ENCODE measurements around the gene CCBE1.

Gene CCBE1

DNA sequence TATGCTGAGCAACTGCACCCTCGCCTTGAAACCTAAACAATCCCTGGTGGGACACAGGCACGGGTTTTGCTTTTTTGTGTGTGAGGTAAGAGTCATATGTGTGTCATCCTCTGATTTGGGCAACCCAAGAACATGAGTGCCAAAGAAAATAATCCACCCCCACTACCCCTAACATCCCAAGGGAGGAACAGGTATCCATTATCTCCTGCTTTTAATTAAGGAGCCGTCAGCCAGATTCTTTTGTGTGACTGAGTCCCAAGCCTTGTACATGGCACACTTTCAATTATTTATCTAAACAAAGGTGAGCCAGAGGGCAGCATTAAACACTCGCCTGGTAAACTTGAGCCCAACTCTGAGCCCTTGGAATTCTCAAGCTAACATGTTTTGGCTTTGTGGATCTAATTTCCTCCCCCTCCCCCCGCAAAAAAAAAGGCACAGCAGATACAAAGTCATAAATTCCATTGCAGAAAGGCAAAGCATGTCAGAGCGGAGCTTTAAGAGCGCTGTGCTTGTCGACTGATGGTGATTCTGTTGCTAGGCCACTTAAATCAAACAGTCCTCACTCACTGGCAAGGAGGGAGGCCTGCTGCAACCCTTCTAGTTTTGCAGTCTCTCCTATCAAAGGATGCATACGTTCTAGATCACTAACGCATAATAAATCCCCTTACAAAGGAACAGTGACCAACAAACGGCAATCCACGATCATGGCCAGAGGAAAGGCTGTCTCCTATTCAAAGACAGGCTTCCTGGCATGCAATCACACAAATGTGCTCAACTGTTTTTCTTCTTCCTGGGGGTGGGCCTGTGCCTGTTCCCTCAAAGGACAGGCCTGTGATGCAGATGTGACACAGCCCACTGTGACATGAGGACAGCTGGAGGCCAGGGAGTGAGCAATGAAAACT is 194.7 kb downstream of the CCBE1 start:
- Histone ChIP-seq H3K9ac (ENCODE audit: low read length) (no peak overlapping the region), H3K27me3 (ENCODE audit: control insufficient read depth, insufficient read depth, low read length) (no peaks in the 10 kb centered on the region), H3K27ac (ENCODE audit: low read depth, low read length) (peak overlapping the region; percentile 89), H3K4me3 (ENCODE audit: low read length) (no peak overlapping the region), H3K4me1 (ENCODE audit: control insufficient read depth, insufficient read depth, low read length) (peaks cover 31% of the 10 kb centered on the region), H3K36me3 (ENCODE audit: control insufficient read depth, insufficient read depth, low read length) (no peaks in the 10 kb centered on the region)

DNA sequence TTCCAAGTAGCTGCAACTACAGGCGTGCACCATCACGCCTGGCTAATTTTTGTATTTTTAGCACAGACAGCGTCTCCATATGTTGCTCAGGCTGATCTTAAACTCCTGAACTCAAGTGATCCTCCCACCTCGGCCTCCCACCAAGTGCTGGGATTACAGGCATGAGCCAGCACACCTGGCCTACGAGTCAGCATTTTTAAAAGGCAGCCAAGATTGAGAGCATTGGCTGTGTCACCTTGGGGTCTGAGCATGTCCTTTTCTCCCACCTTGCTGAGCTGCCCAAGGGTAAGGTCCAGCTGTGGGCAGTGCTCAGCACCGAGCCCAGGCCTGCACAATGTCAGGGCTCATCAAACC is 195.3 kb downstream of the CCBE1 start:
- peak overlapping the region; percentile 89 for H3K27ac ChIP-seq (ENCODE audit: low read depth, low read length)

DNA sequence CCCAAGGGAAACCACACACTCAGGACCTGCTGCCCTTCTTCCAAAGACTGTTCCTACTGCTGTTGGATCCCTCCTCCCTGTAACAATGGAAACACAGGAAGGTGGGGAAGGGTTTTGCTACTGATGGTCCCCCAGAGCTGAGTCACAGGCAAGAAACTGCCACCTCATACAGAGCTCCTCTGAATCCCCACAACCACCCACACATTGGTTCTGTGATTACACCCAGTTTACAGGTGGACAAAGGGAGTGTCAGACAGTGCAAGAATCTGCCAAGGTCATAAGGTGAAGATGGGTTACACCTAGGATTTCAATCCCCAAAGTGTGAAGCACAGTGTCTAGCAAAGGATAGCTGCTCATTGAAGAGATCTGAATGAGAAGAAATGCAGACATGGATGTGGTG is 196.5 kb downstream of the CCBE1 start:
- H3K4me3 ChIP-seq (ENCODE audit: low read length) = no peak overlapping the region
- H3K9ac ChIP-seq (ENCODE audit: low read length) = no peak overlapping the region
- no peak overlapping the region for H3K27ac ChIP-seq (ENCODE audit: low read depth, low read length)
- no peaks in the 10 kb centered on the region for H3K36me3 ChIP-seq (ENCODE audit: control insufficient read depth, insufficient read depth, low read length)
- H3K27me3 ChIP-seq (ENCODE audit: control insufficient read depth, insufficient read depth, low read length) = no peaks in the 10 kb centered on the region
- H3K4me1 ChIP-seq (ENCODE audit: control insufficient read depth, insufficient read depth, low read length) = peaks cover 34% of the 10 kb centered on the region

More for the DNA sequence above, 195.3 kb downstream of the CCBE1 start:
- peaks cover 31% of the 10 kb centered on the region for H3K4me1 ChIP-seq (ENCODE audit: control insufficient read depth, insufficient read depth, low read length)
- H3K27me3 ChIP-seq (ENCODE audit: control insufficient read depth, insufficient read depth, low read length) = no peaks in the 10 kb centered on the region
- no peak overlapping the region for H3K9ac ChIP-seq (ENCODE audit: low read length)
- H3K4me3 ChIP-seq (ENCODE audit: low read length) = no peak overlapping the region
- H3K36me3 ChIP-seq (ENCODE audit: control insufficient read depth, insufficient read depth, low read length) = no peaks in the 10 kb centered on the region

DNA sequence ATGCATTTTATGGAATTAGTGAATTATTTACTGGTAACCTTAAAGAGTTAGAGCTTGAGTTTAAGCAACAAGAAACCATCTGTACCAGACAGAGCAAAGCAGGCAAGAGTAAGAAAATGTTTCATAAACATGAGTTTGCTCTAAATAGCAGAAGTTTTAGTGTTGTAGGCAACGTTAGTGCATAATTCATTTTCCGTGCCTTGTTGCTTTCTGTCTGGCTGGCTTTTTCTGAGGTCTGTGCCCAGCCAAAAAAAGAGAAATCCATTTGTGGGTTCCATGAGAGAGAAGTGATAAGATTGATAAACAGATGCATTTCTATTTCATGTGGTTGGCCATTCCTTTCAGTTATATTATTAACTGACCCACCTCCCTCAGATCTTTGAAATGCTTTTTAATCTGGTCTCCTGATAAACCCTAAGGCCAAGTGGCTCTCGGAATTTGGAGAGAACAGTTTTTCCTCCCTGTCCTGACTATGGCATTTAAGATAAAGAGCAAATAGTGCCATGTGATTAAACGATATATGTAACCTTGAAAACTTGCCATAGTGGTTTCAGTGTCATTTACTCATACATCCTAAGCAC is 198.6 kb downstream of the CCBE1 start:
- H3K36me3 ChIP-seq (ENCODE audit: control insufficient read depth, insufficient read depth, low read length) = no peaks in the 10 kb centered on the region
- H3K27ac ChIP-seq (ENCODE audit: low read depth, low read length) = peak overlapping the region; percentile 2
- H3K27me3 ChIP-seq (ENCODE audit: control insufficient read depth, insufficient read depth, low read length) = no peaks in the 10 kb centered on the region
- peaks cover 28% of the 10 kb centered on the region for H3K4me1 ChIP-seq (ENCODE audit: control insufficient read depth, insufficient read depth, low read length)
- no peak overlapping the region for H3K9ac ChIP-seq (ENCODE audit: low read length)
- no peak overlapping the region for H3K4me3 ChIP-seq (ENCODE audit: low read length)

DNA sequence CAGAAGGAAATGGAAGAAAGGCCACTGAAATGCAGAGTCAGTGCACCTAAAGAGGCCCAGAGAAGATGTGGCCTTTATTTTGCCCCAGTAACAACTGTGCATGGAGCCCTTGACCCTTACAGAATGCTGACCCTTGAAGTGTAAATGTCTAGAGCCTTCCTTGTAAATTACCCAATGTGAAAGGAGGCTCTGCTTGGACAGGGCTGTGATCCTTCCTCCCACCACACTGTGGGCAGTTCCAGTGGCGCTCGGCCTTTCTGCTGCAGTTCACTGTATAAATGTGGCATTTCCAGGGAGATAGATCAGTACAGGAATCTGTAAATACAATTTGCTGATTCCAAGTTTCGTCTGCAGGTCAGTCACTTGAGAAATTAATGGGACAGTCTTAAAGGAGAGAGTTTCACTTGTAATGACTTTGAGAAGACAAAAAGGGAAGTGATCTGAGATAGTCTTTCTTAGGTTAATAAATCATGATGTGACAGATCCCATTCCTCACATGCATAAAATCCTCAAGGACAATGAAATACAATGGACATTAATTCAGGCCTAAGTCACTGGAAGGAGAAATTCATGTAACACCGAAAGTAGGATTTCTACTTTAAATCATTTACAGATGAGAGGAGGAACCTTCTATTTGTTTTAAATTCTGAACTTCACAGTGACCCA is 204.3 kb downstream of the CCBE1 start:
- Histone ChIP-seq H3K9ac (ENCODE audit: low read length) (no peak overlapping the region), H3K4me1 (ENCODE audit: control insufficient read depth, insufficient read depth, low read length) (peaks cover 6% of the 10 kb centered on the region), H3K4me3 (ENCODE audit: low read length) (no peak overlapping the region), H3K27me3 (ENCODE audit: control insufficient read depth, insufficient read depth, low read length) (no peaks in the 10 kb centered on the region), H3K27ac (ENCODE audit: low read depth, low read length) (no peak overlapping the region), H3K36me3 (ENCODE audit: control insufficient read depth, insufficient read depth, low read length) (no peaks in the 10 kb centered on the region)

DNA sequence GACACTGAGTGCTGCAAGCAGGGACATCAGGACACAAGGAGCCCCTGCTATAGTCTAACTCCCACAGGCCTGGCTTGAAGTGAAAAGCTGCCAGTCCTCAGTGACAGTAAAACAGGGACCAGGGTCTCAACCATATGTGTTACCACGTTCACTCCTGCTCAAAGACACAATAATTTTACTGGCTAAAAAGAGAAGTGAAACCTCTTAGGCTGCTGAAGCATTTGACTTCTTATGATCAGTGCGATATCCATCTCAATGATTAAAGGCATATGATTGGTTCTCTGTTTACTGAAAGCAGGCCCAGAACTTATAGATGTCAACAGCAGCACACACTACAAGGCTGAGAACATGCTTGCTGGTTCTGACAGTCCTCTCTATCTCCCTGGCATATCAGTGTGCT is 208.3 kb downstream of the CCBE1 start:
- Histone ChIP-seq H3K36me3 (ENCODE audit: control insufficient read depth, insufficient read depth, low read length) (no peaks in the 10 kb centered on the region), H3K4me3 (ENCODE audit: low read length) (no peak overlapping the region), H3K4me1 (ENCODE audit: control insufficient read depth, insufficient read depth, low read length) (no peaks in the 10 kb centered on the region), H3K9ac (ENCODE audit: low read length) (no peak overlapping the region), H3K27me3 (ENCODE audit: control insufficient read depth, insufficient read depth, low read length) (no peaks in the 10 kb centered on the region), H3K27ac (ENCODE audit: low read depth, low read length) (no peak overlapping the region)

DNA sequence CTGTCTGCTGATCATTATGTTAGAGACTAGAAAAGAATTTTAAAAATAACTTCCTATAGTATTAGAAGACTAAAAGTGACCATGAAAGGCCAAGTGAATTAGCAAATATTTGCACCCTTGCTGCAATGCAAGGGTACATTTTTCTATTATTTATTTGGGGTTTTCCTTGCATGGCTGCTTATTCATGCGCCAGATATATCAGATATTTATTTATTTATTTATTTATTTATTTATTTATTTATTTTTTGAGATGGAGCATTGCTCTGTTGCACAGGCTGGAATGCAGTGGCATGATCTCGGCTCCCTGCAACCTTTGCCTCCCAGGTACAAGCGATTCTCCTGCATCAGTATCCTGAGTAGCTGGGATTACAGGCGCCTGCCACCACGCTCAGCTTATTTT is 211.8 kb downstream of the CCBE1 start:
- no peak overlapping the region for H3K4me3 ChIP-seq (ENCODE audit: low read length)
- no peaks in the 10 kb centered on the region for H3K27me3 ChIP-seq (ENCODE audit: control insufficient read depth, insufficient read depth, low read length)
- H3K27ac ChIP-seq (ENCODE audit: low read depth, low read length) = no peak overlapping the region
- no peaks in the 10 kb centered on the region for H3K4me1 ChIP-seq (ENCODE audit: control insufficient read depth, insufficient read depth, low read length)
- H3K36me3 ChIP-seq (ENCODE audit: control insufficient read depth, insufficient read depth, low read length) = no peaks in the 10 kb centered on the region
- H3K9ac ChIP-seq (ENCODE audit: low read length) = no peak overlapping the region

DNA sequence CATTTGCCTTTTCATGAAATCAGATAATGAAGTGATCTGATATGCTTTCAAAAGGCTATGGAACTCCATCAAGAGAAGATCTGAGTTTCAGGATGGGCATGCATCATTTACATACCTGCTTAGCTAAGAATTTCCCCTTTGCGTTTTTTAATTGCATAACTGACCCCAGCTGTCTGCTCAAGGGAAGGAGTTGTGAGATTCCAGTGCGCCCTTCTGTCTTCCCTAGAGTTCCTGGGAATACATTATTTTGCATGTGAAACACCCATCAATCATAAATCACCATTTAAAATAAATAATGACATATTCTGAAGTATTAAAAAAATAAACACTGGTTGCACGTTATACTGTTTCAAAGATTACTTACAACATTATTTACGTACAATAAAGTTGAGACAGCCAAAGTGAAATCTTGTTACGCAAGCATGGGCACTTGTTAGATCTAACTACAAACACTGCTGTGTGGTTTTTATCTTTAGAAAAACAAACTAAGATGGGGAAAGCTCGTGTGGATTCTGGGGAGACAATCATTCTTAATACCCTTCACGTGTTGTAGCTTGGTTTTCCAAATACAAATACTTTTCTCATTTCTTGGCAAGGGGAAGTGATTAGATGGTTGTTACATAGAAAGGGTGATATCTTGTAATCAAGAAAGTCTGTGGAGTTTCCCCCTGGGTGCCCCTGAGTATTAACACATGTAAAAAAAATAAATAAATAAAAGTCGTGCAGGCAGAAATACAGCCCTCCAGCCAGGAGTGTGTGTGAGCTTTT is 212.5 kb downstream of the CCBE1 start:
- Histone ChIP-seq H3K9ac (ENCODE audit: low read length) (no peak overlapping the region), H3K27ac (ENCODE audit: low read depth, low read length) (no peak overlapping the region), H3K4me3 (ENCODE audit: low read length) (no peak overlapping the region), H3K4me1 (ENCODE audit: control insufficient read depth, insufficient read depth, low read length) (no peaks in the 10 kb centered on the region), H3K36me3 (ENCODE audit: control insufficient read depth, insufficient read depth, low read length) (no peaks in the 10 kb centered on the region), H3K27me3 (ENCODE audit: control insufficient read depth, insufficient read depth, low read length) (no peaks in the 10 kb centered on the region)

DNA sequence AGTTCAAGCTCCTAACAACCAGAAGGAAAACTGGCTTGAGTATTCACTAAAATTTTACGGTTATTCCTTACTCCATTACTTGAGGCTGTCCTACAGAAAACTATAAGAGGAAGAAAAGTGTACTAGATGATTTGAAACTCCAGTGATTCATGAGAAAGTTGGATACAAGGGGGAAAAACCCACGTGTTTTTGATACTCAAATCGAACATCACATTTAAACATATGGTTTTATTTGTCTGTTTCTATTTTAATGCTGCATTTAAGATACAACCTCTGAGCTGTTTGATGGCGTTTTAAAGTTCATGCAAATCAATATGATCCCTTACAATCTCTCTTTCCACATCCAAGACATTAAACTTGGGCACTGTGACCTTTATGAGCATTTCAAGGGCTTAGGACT is 213.1 kb downstream of the CCBE1 start:
- H3K9ac ChIP-seq (ENCODE audit: low read length) = no peak overlapping the region
- H3K4me1 ChIP-seq (ENCODE audit: control insufficient read depth, insufficient read depth, low read length) = no peaks in the 10 kb centered on the region
- no peaks in the 10 kb centered on the region for H3K36me3 ChIP-seq (ENCODE audit: control insufficient read depth, insufficient read depth, low read length)
- no peak overlapping the region for H3K27ac ChIP-seq (ENCODE audit: low read depth, low read length)
- no peaks in the 10 kb centered on the region for H3K27me3 ChIP-seq (ENCODE audit: control insufficient read depth, insufficient read depth, low read length)
- no peak overlapping the region for H3K4me3 ChIP-seq (ENCODE audit: low read length)

DNA sequence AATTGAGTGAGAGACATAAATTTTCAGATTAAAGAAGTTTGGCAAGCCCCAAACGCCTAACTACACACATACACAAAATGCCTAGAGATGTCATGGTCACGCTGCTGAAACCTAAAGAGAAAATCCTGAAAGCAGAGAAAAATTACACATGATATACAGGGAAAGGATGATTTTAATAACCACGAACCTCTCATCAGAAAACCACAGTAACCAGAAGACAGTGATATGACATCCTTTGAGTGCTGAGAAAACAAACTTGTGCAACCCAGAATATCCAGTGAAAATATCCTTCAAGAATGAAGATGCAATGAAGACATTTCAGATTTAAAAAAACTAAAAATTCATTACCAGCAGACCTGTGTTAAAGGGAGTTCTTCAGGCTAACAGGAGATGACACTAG is 215.8 kb downstream of the CCBE1 start:
- Histone ChIP-seq H3K36me3 (ENCODE audit: control insufficient read depth, insufficient read depth, low read length) (no peaks in the 10 kb centered on the region), H3K9ac (ENCODE audit: low read length) (no peak overlapping the region), H3K4me1 (ENCODE audit: control insufficient read depth, insufficient read depth, low read length) (no peaks in the 10 kb centered on the region), H3K27ac (ENCODE audit: low read depth, low read length) (no peak overlapping the region), H3K4me3 (ENCODE audit: low read length) (no peak overlapping the region), H3K27me3 (ENCODE audit: control insufficient read depth, insufficient read depth, low read length) (no peaks in the 10 kb centered on the region)

DNA sequence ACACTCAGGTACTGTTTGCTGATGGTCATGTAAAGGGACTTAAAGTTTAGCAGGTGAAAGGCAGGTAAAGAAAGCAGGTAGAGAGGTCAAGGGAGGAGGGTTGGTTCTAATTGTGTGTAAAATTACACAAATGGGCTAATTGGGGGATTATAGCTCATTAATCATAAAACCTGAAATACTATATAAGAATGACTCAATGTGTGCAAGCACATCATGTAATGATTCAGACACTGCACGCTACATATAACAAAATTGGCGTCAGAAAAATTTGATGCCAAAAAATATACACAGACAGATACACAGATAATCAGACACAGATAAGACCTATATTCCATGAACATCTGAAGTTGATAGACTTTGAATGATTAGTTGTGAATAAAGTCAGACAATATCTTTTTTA is 217.4 kb downstream of the CCBE1 start:
- no peak overlapping the region for H3K27ac ChIP-seq (ENCODE audit: low read depth, low read length)
- H3K9ac ChIP-seq (ENCODE audit: low read length) = no peak overlapping the region
- H3K4me3 ChIP-seq (ENCODE audit: low read length) = no peak overlapping the region
- no peaks in the 10 kb centered on the region for H3K4me1 ChIP-seq (ENCODE audit: control insufficient read depth, insufficient read depth, low read length)
- no peaks in the 10 kb centered on the region for H3K27me3 ChIP-seq (ENCODE audit: control insufficient read depth, insufficient read depth, low read length)
- H3K36me3 ChIP-seq (ENCODE audit: control insufficient read depth, insufficient read depth, low read length) = no peaks in the 10 kb centered on the region

DNA sequence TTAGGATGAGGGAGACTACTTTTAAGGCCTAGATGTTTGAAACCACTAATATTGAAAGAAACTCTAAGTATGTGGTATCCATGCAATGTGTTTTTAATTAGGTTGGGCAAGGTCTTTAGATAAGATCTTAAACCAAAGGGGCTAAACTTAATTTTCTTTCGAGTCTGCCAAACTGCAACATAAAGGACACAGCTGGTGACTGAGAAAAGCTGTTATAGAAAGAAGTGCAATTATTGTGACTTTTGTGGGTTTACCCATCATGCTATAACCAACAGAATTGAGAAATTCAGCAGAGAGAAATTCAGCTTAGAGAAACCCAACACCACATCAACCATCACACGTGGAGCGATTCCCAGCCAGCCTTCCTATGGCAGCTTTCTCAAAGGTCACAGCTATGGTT is 218.6 kb downstream of the CCBE1 start:
- H3K27me3 ChIP-seq (ENCODE audit: control insufficient read depth, insufficient read depth, low read length) = no peaks in the 10 kb centered on the region
- no peak overlapping the region for H3K9ac ChIP-seq (ENCODE audit: low read length)
- no peak overlapping the region for H3K27ac ChIP-seq (ENCODE audit: low read depth, low read length)
- H3K36me3 ChIP-seq (ENCODE audit: control insufficient read depth, insufficient read depth, low read length) = no peaks in the 10 kb centered on the region
- no peak overlapping the region for H3K4me3 ChIP-seq (ENCODE audit: low read length)
- H3K4me1 ChIP-seq (ENCODE audit: control insufficient read depth, insufficient read depth, low read length) = no peaks in the 10 kb centered on the region

Measured in rectal smooth muscle tissue (tissue), 1 donor.